HPDE6-E6E7 (cell line): Measurements from ENCODE around the gene CPEB1.

ENCODE experiments used
- DNase-seq: peaks from one replicate; pipeline ENCODE4 v3.0.0; 2011; ENCODE audit warnings: missing footprints; ENCODE audit errors: extremely low spot score

CPEB1 gene

GRCh38 chr15:82595203-82595602, 52.0 kb downstream of the CPEB1 start:
- DNase-seq: no peak

- DNase-seq: no peak
These were observed 59.4 kb downstream of the CPEB1 start for GRCh38 chr15:82587805-82588204.

GRCh38 chr15:82585072-82585471, 62.1 kb downstream of the CPEB1 start:
- no peak for DNase-seq

- no peak for DNase-seq
These were observed 66.5 kb downstream of the CPEB1 start for GRCh38 chr15:82580713-82581112.

GRCh38 chr15:82575335-82575734, 71.8 kb downstream of the CPEB1 start:
- no peak for DNase-seq

GRCh38 chr15:82572986-82573385, 74.2 kb downstream of the CPEB1 start:
- DNase-seq: no peak

- DNase-seq: no peak
These were observed 74.9 kb downstream of the CPEB1 start for GRCh38 chr15:82572311-82572710.

- DNase-seq: no peak
These were observed 75.4 kb downstream of the CPEB1 start for GRCh38 chr15:82571722-82572222.

- DNase-seq: no peak
These were observed 76.2 kb downstream of the CPEB1 start for GRCh38 chr15:82570721-82571508.

- DNase-seq: no peak
These were observed 77.3 kb downstream of the CPEB1 start for GRCh38 chr15:82569834-82570233.

- DNase-seq: no peak
These were observed 78.2 kb downstream of the CPEB1 start for GRCh38 chr15:82568986-82569385.

- DNase-seq: no peak
These were observed 79.5 kb downstream of the CPEB1 start for GRCh38 chr15:82567661-82568060.

- DNase-seq: no peak
These were observed 80.5 kb downstream of the CPEB1 start for GRCh38 chr15:82566690-82567089.

- DNase-seq: no peak
These were observed 88.7 kb downstream of the CPEB1 start for GRCh38 chr15:82558502-82558901.

GRCh38 chr15:82556315-82557035, 90.7 kb downstream of the CPEB1 start:
- DNase-seq: no peak

GRCh38 chr15:82554849-82555248, 92.3 kb downstream of the CPEB1 start:
- no peak for DNase-seq

GRCh38 chr15:82554351-82554750, 92.8 kb downstream of the CPEB1 start:
- no peak for DNase-seq

- no peak for DNase-seq
These were observed 93.3 kb downstream of the CPEB1 start for GRCh38 chr15:82553846-82554245.

GRCh38 chr15:82552861-82553260, 94.3 kb downstream of the CPEB1 start:
- no peak for DNase-seq

- no peak for DNase-seq
These were observed 95.4 kb downstream of the CPEB1 start for GRCh38 chr15:82551646-82552247.

- no peak for DNase-seq
These were observed 97.9 kb downstream of the CPEB1 start for GRCh38 chr15:82549199-82549665.

GRCh38 chr15:82548700-82549099, 98.5 kb downstream of the CPEB1 start:
- no peak for DNase-seq

- no peak for DNase-seq
These were observed 101.7 kb downstream of the CPEB1 start for GRCh38 chr15:82545478-82545877.
